Activated T-helper 17 cell treated with anti-CD3 and anti-CD28 coated beads, Interleukin-2, amount 50 U/mL, for 72 hours (primary cell): ENCODE results near the gene MREG. TPM values are rescaled to one million over a fixed set of nuclear protein-coding genes. Genes with fewer than 3 reads are reported as not detected.

Experiments used
- ATAC-seq: fragments of 150-1000 bp; cut with Tn5 transposase; replicated peaks from 2 replicates; pipeline ENCODE4 v1.10.0; 2021; ENCODE audit warnings: mild to moderate bottlenecking, moderate library complexity
- H3K27ac Mint-ChIP-seq: one replicate; pipeline ENCODE4 v1.8.0; 2022; ENCODE audit warnings: mixed read lengths
- H3K27me3 Mint-ChIP-seq: one replicate; pipeline ENCODE4 v1.8.0; 2022; ENCODE audit warnings: mixed read lengths
- H3K36me3 Mint-ChIP-seq: one replicate; pipeline ENCODE4 v1.8.0; 2022; ENCODE audit warnings: low read depth, mild to moderate bottlenecking, mixed read lengths
- H3K4me1 Mint-ChIP-seq: one replicate; pipeline ENCODE4 v1.8.0; 2022; ENCODE audit warnings: mixed read lengths
- H3K4me3 Mint-ChIP-seq: one replicate; pipeline ENCODE4 v1.8.0; 2022; ENCODE audit warnings: mild to moderate bottlenecking, mixed read lengths
- H3K9me3 Mint-ChIP-seq: one replicate; pipeline ENCODE4 v1.8.0; 2022; ENCODE audit warnings: mixed read lengths
- total RNA-seq, 2 donors: library from RNA; stranded (reverse); gene quantifications; one replicate each; pipeline ENCODE4 v1.2.3, GENCODE V29; 2022

Gene MREG
- total RNA-seq, 2 donors from 2014 or later = 7.5 to 22.0 TPM

DNA sequence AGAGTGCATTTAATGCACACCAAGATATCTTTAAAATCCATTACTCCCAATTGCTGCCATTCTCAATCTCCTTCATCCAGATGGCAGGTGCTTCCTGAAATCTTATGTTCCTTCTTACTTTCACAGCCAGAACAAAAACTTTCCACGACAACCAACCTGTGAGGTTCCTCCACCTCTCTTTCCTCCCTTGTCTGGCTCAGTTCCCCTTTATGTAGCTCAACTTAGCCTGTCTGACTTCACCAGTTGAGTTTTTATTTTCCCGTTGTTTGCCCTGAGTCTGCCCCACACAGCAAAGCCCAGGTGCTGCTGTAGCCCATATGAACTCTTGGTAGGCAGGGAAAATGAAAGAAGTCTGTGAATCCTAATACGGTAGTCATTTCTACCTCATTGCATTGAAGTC lies 112.5 kb downstream of the MREG start:
- H3K36me3 Mint-ChIP-seq = no peaks in the 10 kb centered on the region

GRCh38 chr2:215900203-215900611 lies 113.1 kb downstream of the MREG start:
- no peaks in the 10 kb centered on the region for H3K9me3 Mint-ChIP-seq
- no peak overlapping the region for H3K27ac Mint-ChIP-seq
- no peak for ATAC-seq
- H3K36me3 Mint-ChIP-seq = no peaks in the 10 kb centered on the region
- peaks cover 20% of the 10 kb centered on the region for H3K27me3 Mint-ChIP-seq
- H3K4me1 Mint-ChIP-seq = no peaks in the 10 kb centered on the region
- no peak overlapping the region for H3K4me3 Mint-ChIP-seq

More for the DNA sequence above, 112.5 kb downstream of the MREG start:
- Mint-ChIP-seq H3K9me3 (no peaks in the 10 kb centered on the region), H3K27ac (no peak overlapping the region), H3K4me3 (no peak overlapping the region), H3K27me3 (peaks cover 18% of the 10 kb centered on the region), H3K4me1 (no peaks in the 10 kb centered on the region)
- no peak for ATAC-seq

- H3K27ac Mint-ChIP-seq = no peak overlapping the region
- H3K4me3 Mint-ChIP-seq = no peak overlapping the region
- H3K36me3 Mint-ChIP-seq = no peaks in the 10 kb centered on the region
- H3K9me3 Mint-ChIP-seq = no peaks in the 10 kb centered on the region
- peaks cover 21% of the 10 kb centered on the region for H3K27me3 Mint-ChIP-seq
- no peaks in the 10 kb centered on the region for H3K4me1 Mint-ChIP-seq
- ATAC-seq = no peak
These were observed 113.9 kb downstream of the MREG start for GRCh38 chr2:215899141-215900074.

- H3K4me1 Mint-ChIP-seq = no peaks in the 10 kb centered on the region
- peaks cover 21% of the 10 kb centered on the region for H3K27me3 Mint-ChIP-seq
- no peaks in the 10 kb centered on the region for H3K36me3 Mint-ChIP-seq
- ATAC-seq = no peak
- no peak overlapping the region for H3K4me3 Mint-ChIP-seq
- no peaks in the 10 kb centered on the region for H3K9me3 Mint-ChIP-seq
- H3K27ac Mint-ChIP-seq = no peak overlapping the region
These were observed 115.0 kb downstream of the MREG start for GRCh38 chr2:215898363-215898762.

DNA sequence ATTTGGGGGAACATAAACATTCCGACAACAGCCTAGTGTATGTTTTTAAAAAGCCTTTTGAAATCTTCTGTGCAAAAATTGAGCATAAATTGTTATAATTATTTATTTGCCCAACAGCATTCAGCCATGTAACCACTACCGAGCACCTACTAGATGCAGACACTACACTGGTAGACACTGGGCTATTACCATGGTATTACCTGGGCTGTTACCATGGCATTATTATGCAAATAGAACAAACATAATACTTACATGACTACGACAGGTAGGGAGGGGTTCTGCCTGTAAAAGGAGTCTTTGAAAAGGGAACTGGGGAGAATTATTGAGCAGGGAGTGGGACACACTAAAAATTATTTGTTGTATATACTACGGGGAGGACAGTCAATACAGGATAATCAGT lies 116.4 kb downstream of the MREG start:
- ATAC-seq = no peak
- Mint-ChIP-seq H3K27me3 (peaks cover 16% of the 10 kb centered on the region), H3K27ac (no peak overlapping the region), H3K9me3 (no peaks in the 10 kb centered on the region), H3K36me3 (no peaks in the 10 kb centered on the region), H3K4me3 (no peak overlapping the region), H3K4me1 (no peaks in the 10 kb centered on the region)

GRCh38 chr2:215895330-215895729 lies 118.0 kb downstream of the MREG start:
- Mint-ChIP-seq H3K4me1 (no peaks in the 10 kb centered on the region), H3K36me3 (no peaks in the 10 kb centered on the region), H3K4me3 (no peak overlapping the region), H3K9me3 (no peaks in the 10 kb centered on the region), H3K27me3 (peaks cover 15% of the 10 kb centered on the region), H3K27ac (no peak overlapping the region)
- no peak for ATAC-seq

Other genes starting within 250 kb of the MREG start
- 10 to 100 TPM; 27.7 to 27.8 TPM for gene PECR, start 68.3 kb upstream of the MREG start, total RNA-seq
- 1 to 10 TPM; 1.4 to 1.5 TPM for gene TMEM169, start 68.4 kb upstream of the MREG start, total RNA-seq
- 100 to 1,000 TPM; 391 to 617 TPM for gene XRCC5, start 95.8 kb upstream of the MREG start, total RNA-seq